COLO829 (cell line): ENCODE data around the gene LIMA1.
A peak's percentile ranks its signal among the peaks of the same experiment; 100 is the strongest.
"Not testable (repeated sequence)": the region's sequence is repeated elsewhere in the genome, so short reads cannot be mapped to it uniquely, and the experiment has no call there.

Source experiments
- DNase-seq: peaks from one replicate; pipeline ENCODE4 v3.0.0; 2012; ENCODE audit warnings: low spot score

Gene LIMA1

GRCh38 chr12:50186681-50187080, 96.6 kb downstream of the LIMA1 start:
- no peak for DNase-seq

GRCh38 chr12:50185970-50186663, 97.2 kb downstream of the LIMA1 start:
- no peak for DNase-seq

- DNase-seq: no peak
Observed at GRCh38 chr12:50185301-50185895, 97.9 kb downstream of the LIMA1 start.

- no peak for DNase-seq
Observed at GRCh38 chr12:50184261-50184660, 99.1 kb downstream of the LIMA1 start.

GRCh38 chr12:50182461-50182860, 100.9 kb downstream of the LIMA1 start:
- DNase-seq: no peak

- no peak for DNase-seq
Observed at GRCh38 chr12:50181691-50182090, 101.6 kb downstream of the LIMA1 start.

- DNase-seq: no peak
Observed at GRCh38 chr12:50175716-50176026, 107.6 kb downstream of the LIMA1 start.

GRCh38 chr12:50174971-50175715, 108.2 kb downstream of the LIMA1 start:
- DNase-seq: peak; percentile 42

- DNase-seq: peak; percentile 97
Observed at GRCh38 chr12:50167049-50167828, 116.1 kb downstream of the LIMA1 start, which contains the start of gene CERS5. Gene CERS5, minus strand, starts transcription at chr12:50167369. Its CDS starts 72 bp downstream, at chr12:50167297.

GRCh38 chr12:50166799-50167048, 116.6 kb downstream of the LIMA1 start:
- DNase-seq: no peak

GRCh38 chr12:50164963-50165362, 118.4 kb downstream of the LIMA1 start:
- no peak for DNase-seq

- DNase-seq: no peak
Observed at GRCh38 chr12:50162230-50162629, 121.1 kb downstream of the LIMA1 start.

GRCh38 chr12:50160643-50161042, 122.7 kb downstream of the LIMA1 start:
- no peak for DNase-seq

- no peak for DNase-seq
Observed at GRCh38 chr12:50157259-50157658, 126.1 kb downstream of the LIMA1 start.

- DNase-seq: no peak
Observed at GRCh38 chr12:50156641-50157040, 126.7 kb downstream of the LIMA1 start.

GRCh38 chr12:50154947-50155346, 128.4 kb downstream of the LIMA1 start:
- not testable (repeated sequence) for DNase-seq

- no peak for DNase-seq
Observed at GRCh38 chr12:50151047-50151687, 132.2 kb downstream of the LIMA1 start.

- no peak for DNase-seq
Observed at GRCh38 chr12:50149311-50149710, 134.0 kb downstream of the LIMA1 start.

- DNase-seq: not testable (repeated sequence)
Observed at GRCh38 chr12:50148011-50148410, 135.3 kb downstream of the LIMA1 start.

GRCh38 chr12:50147281-50147680, 136.0 kb downstream of the LIMA1 start:
- DNase-seq: no peak

GRCh38 chr12:50145439-50145838, 137.9 kb downstream of the LIMA1 start:
- DNase-seq: no peak

GRCh38 chr12:50142993-50143392, 140.3 kb downstream of the LIMA1 start:
- DNase-seq: no peak
